Neural cell (in vitro differentiated cells): ENCODE measurements around the gene LDLRAD3. TPM values are rescaled to one million over a fixed set of nuclear protein-coding genes. Genes with fewer than 3 reads are reported as not detected.

ENCODE experiments used
- H2AFZ ChIP-seq: fragments of 200-600, 300-800 bp; sonication (generic), shearing (Covaris generic); 2 replicates; pipeline ENCODE4 v1.6.0; 2014; ENCODE audit warnings: low read depth, mild to moderate bottlenecking, antibody characterized with exemption, low read length, moderate library complexity
- H3F3A ChIP-seq: fragments of 200-600 bp; shearing (Covaris generic); 2 replicates; pipeline ENCODE4 v1.6.1; 2016; ENCODE audit warnings: mild to moderate bottlenecking, moderate library complexity, mixed read lengths, antibody characterized with exemption, low read length; ENCODE audit not compliant: insufficient read depth, poor library complexity, severe bottlenecking
- H3K27ac ChIP-seq: fragments of 200-600, 300-800 bp; sonication (generic), shearing (Covaris generic); 2 replicates; pipeline ENCODE4 v1.5.1; 2014; ENCODE audit warnings: mild to moderate bottlenecking, low read length, moderate library complexity
- H3K27me3 ChIP-seq: fragments of 300-800, 200-600 bp; sonication (generic), shearing (Covaris generic); 2 replicates; pipeline ENCODE4 v1.6.0; 2014; ENCODE audit warnings: mild to moderate bottlenecking, low read depth, low read length, moderate library complexity; ENCODE audit not compliant: insufficient read depth
- H3K36me3 ChIP-seq: fragments of 300-800, 200-600 bp; sonication (generic), shearing (Covaris generic); 2 replicates; pipeline ENCODE4 v1.5.1; 2014; ENCODE audit warnings: mild to moderate bottlenecking, antibody characterized with exemption, low read length, moderate library complexity; ENCODE audit not compliant: insufficient read depth
- H3K4me2 ChIP-seq: fragments of 300-800, 200-600 bp; sonication (generic), shearing (Covaris generic); 2 replicates; pipeline ENCODE4 v1.6.0; 2014; ENCODE audit warnings: mild to moderate bottlenecking, low read length
- H3K4me3 ChIP-seq: fragments of 300-800, 200-600 bp; sonication (generic), shearing (Covaris generic); 2 replicates; pipeline ENCODE4 v1.5.1; 2014; ENCODE audit warnings: mild to moderate bottlenecking, low read length, moderate library complexity
- H3K79me2 ChIP-seq: fragments of 200-600 bp; shearing (Covaris generic); replicated peaks from 2 replicates; pipeline ENCODE4 v1.6.0; 2014; ENCODE audit warnings: mild to moderate bottlenecking, low read length, moderate library complexity; ENCODE audit not compliant: insufficient read depth
- H3K9ac ChIP-seq: fragments of 300-800, 200-600 bp; sonication (generic), shearing (Covaris generic); 2 replicates; pipeline ENCODE4 v1.6.1; 2016; ENCODE audit warnings: mild to moderate bottlenecking, low read length, mixed read lengths
- H3K9me2 ChIP-seq: fragments of 200-600 bp; shearing (Covaris generic); 2 replicates; pipeline ENCODE4 v1.6.1; 2016; ENCODE audit warnings: mild to moderate bottlenecking, low read length, mixed read lengths; ENCODE audit not compliant: insufficient read depth
- H3K9me3 ChIP-seq: fragments of 200-600, 300-800 bp; sonication (generic), shearing (Covaris generic); 2 replicates; pipeline ENCODE4 v1.6.1; 2016; ENCODE audit warnings: mild to moderate bottlenecking, mixed run types, low read length, moderate library complexity, mixed read lengths
- H4K20me1 ChIP-seq: fragments of 200-600 bp; shearing (Covaris generic); 2 replicates; pipeline ENCODE4 v1.6.1; 2016; ENCODE audit warnings: mild to moderate bottlenecking, mixed run types; ENCODE audit not compliant: insufficient read depth
- CTCF ChIP-seq: fragments of 450-650 bp; IDR thresholded peaks from 2 replicates; pipeline ENCODE4 v1.5.1; 2014; ENCODE audit warnings: antibody characterized with exemption, mild to moderate bottlenecking, moderate library complexity; ENCODE audit not compliant: poor library complexity, severe bottlenecking
- EP300 ChIP-seq: fragments of 450-650 bp; conservative IDR thresholded peaks from 2 replicates; pipeline ENCODE4 v1.6.1; 2014; ENCODE audit warnings: antibody characterized with exemption, mild to moderate bottlenecking, moderate library complexity; ENCODE audit not compliant: poor library complexity, severe bottlenecking
- EZH2 ChIP-seq: fragments of 200-600, 300-800 bp; shearing (Covaris generic), sonication (generic); IDR thresholded peaks from 2 replicates; pipeline ENCODE4 v1.6.1; 2014; ENCODE audit warnings: antibody characterized with exemption, low read length, borderline replicate concordance, mild to moderate bottlenecking; ENCODE audit not compliant: insufficient read depth, poor library complexity, severe bottlenecking
- MXI1 ChIP-seq: fragments of 450-650 bp; conservative IDR thresholded peaks from 2 replicates; pipeline ENCODE4 v1.6.1; 2014; ENCODE audit warnings: antibody characterized with exemption, mild to moderate bottlenecking; ENCODE audit not compliant: poor library complexity, severe bottlenecking
- POLR2AphosphoS5 ChIP-seq: IDR thresholded peaks from 2 replicates; pipeline ENCODE4 v1.6.1; 2012
- RAD21 ChIP-seq: fragments of 450-650 bp; conservative IDR thresholded peaks from 2 replicates; pipeline ENCODE4 v1.6.1; 2014; ENCODE audit warnings: antibody characterized with exemption, mild to moderate bottlenecking, moderate library complexity
- REST ChIP-seq: IDR thresholded peaks from 2 replicates; pipeline ENCODE4 v1.6.1; 2012; ENCODE audit warnings: borderline replicate concordance
- SMC3 ChIP-seq: fragments of 450-650 bp; conservative IDR thresholded peaks from 2 replicates; pipeline ENCODE4 v1.6.1; 2014; ENCODE audit warnings: antibody characterized with exemption, mild to moderate bottlenecking, moderate library complexity; ENCODE audit not compliant: poor library complexity
- TAF1 ChIP-seq: IDR thresholded peaks from 2 replicates; pipeline ENCODE4 v1.6.1; 2012; ENCODE audit warnings: low read depth
- polyA plus RNA-seq: library from polyadenylated mRNA; depleted of rRNA; stranded (reverse); fragments of >200 nt; gene quantifications from 2 replicates; pipeline ENCODE4 v1.2.3, GENCODE V29; 2014

LDLRAD3 gene
- polyA plus RNA-seq, 1 donor from 2014 or later = 3.5 TPM

- Histone ChIP-seq H3K36me3 (no peaks in the 10 kb centered on the region), H3F3A (no peaks in the 10 kb centered on the region), H3K4me2 (no peak overlapping the region), H3K79me2 (no peaks in the 10 kb centered on the region), H3K4me3 (no peak overlapping the region), H2AFZ (no peak overlapping the region), H3K9ac (no peak overlapping the region), H3K9me2 (no peaks in the 10 kb centered on the region), H3K27ac (no peak overlapping the region), H4K20me1 (no peaks in the 10 kb centered on the region), H3K9me3 (no peaks in the 10 kb centered on the region), H3K27me3 (no peaks in the 10 kb centered on the region)
- TF ChIP-seq CTCF (no peak), SMC3 (no peak), MXI1 (no peak), POLR2AphosphoS5 (no peak), RAD21 (no peak), TAF1 (no peak), EP300 (no peak), EZH2 (no peak), REST (no peak)
Measured at GRCh38 chr11:36258730-36259360, 315.0 kb downstream of the LDLRAD3 start.

- H3K4me3 ChIP-seq = no peak overlapping the region
- no peaks in the 10 kb centered on the region for H3F3A ChIP-seq
- no peaks in the 10 kb centered on the region for H3K79me2 ChIP-seq
- no peak overlapping the region for H3K9ac ChIP-seq
- no peaks in the 10 kb centered on the region for H3K36me3 ChIP-seq
- H3K27ac ChIP-seq = no peak overlapping the region
- H2AFZ ChIP-seq = no peak overlapping the region
- H3K4me2 ChIP-seq = no peak overlapping the region
- no peaks in the 10 kb centered on the region for H3K27me3 ChIP-seq
- no peak for TF ChIP-seq REST
- H3K9me2 ChIP-seq = no peaks in the 10 kb centered on the region
- no peaks in the 10 kb centered on the region for H4K20me1 ChIP-seq
- H3K9me3 ChIP-seq = no peaks in the 10 kb centered on the region
Measured at GRCh38 chr11:36261094-36261493, 317.2 kb downstream of the LDLRAD3 start.
